ENCODE data around the gene TRAF2.

- TF ChIP-seq CTCF (IDR thresholded peaks at IDR 0.05; ENCODE audit: low read depth, low read length, missing input control) (no peak), EGR1 (IDR thresholded peaks at IDR 0.05; ENCODE audit: low read depth in 2 of 2) (no peak), GABPA (IDR thresholded peaks at IDR 0.05 in 1 of 2, conservative IDR thresholded peaks at IDR 0.05 in 1 of 2) (no peak), MAX (IDR thresholded peaks at IDR 0.05) (no peak), YY1 (IDR thresholded peaks at IDR 0.05) (no peak), REST (IDR thresholded peaks at IDR 0.05) (no peak), ATF3 (IDR thresholded peaks at IDR 0.05) (no peak)
Observed at GRCh38 chr9:136963751-136964150, 77.4 kb downstream of the TRAF2 start.
